ENCODE data around the gene KLRC4. TPM values are rescaled to one million over a fixed set of nuclear protein-coding genes. Genes with fewer than 3 reads are reported as not detected.
"Not testable (repeated sequence)": the region's sequence is repeated elsewhere in the genome, so short reads cannot be mapped to it uniquely, and the experiment has no call there.

KLRC4 gene, protein sequence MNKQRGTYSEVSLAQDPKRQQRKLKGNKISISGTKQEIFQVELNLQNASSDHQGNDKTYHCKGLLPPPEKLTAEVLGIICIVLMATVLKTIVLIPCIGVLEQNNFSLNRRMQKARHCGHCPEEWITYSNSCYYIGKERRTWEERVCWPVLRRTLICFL
- not detected for total RNA-seq

DNA sequence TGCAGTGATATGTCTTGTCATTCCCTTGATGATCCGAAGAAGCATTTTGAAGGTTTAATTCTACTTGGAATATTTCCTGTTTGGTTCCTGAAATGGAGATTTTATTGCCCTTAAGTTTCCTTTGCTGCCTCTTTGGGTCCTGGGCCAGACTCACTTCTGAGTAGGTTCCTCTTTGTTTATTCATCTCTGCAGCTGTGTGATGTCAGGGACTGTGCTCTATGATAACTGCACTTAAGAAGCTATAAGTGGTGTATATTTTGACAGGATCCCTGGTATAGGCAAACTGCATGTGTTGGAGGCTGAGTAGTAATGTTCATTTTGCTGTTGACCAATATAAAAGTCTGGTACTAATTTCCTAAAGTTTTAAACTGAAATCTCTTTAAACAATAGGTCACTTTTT, at the start of gene KLRC4:
TSS of gene KLRC4 (minus strand) at position 366 of the 400 bp plus-strand sequence. CDS start at position 184, 182 bp downstream.
- DNase-seq: no peak
- Mint-ChIP-seq H3K27ac (no peak within 1 kb of the TSS), H3K4me1 (no peaks in the 10 kb centered on the region), H3K36me3 (ENCODE audit: low read depth) (no peaks in the 10 kb centered on the region), H3K9me3 (no peaks in the 10 kb centered on the region), H3K27me3 (peaks cover 19% of the 10 kb centered on the region), H3K4me3 (no peak within 1 kb of the TSS)
- ChIA-PET POLR2A (no interaction called here), CTCF (no interaction called here)

DNA sequence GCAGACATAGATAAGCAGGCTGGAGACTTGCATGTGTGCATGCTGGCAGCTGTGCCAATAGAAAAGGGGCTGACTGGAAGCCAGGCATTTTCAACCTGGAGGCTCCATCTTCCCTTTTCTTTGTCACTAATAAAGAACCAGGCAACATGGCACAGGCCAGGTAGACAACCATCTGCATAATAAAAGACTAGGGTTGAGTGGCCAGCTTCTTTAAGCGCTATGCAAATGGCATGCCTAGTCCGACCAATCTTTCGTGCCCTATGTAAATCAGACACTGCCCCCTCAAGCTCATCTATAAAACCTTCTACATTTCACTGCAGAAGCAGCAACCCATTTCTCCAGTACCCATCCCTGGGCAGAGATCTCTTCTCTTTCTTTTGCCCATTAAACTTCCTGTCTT, 48.2 kb upstream of the KLRC4 start:
- Mint-ChIP-seq H3K9me3 (peaks cover 16% of the 10 kb centered on the region), H3K4me3 (no peak overlapping the region), H3K27me3 (peaks cover 34% of the 10 kb centered on the region), H3K4me1 (no peaks in the 10 kb centered on the region), H3K36me3 (ENCODE audit: low read depth) (no peaks in the 10 kb centered on the region), H3K27ac (no peak overlapping the region)
- ChIA-PET CTCF (no interaction called here), POLR2A (no interaction called here)
- no peak for DNase-seq

DNA sequence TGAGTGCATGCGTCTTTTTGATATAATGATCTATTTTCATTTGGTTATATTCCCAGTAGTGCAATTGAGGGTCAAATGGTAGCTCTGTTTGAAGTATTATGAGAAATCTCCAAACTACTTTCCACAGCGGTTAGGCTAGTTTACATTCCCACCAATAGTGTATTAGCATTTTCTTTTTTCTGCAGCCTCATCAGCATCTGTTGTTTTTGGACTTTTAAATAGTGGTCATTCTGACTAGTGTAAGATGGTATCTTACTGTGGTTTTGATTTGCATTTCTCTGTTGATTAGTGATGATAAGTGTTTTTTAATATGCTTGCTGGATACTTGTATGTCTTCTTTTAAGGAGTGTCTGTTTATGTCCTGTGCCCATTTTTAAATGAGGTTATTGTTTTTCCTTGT, 47.3 kb upstream of the KLRC4 start:
- Mint-ChIP-seq H3K27me3 (peaks cover 30% of the 10 kb centered on the region), H3K36me3 (ENCODE audit: low read depth) (no peaks in the 10 kb centered on the region), H3K4me3 (no peak overlapping the region), H3K9me3 (peaks cover 16% of the 10 kb centered on the region), H3K4me1 (no peaks in the 10 kb centered on the region), H3K27ac (no peak overlapping the region)
- POLR2A ChIA-PET: no interaction called here
- CTCF ChIA-PET: no interaction called here
- DNase-seq: no peak

DNA sequence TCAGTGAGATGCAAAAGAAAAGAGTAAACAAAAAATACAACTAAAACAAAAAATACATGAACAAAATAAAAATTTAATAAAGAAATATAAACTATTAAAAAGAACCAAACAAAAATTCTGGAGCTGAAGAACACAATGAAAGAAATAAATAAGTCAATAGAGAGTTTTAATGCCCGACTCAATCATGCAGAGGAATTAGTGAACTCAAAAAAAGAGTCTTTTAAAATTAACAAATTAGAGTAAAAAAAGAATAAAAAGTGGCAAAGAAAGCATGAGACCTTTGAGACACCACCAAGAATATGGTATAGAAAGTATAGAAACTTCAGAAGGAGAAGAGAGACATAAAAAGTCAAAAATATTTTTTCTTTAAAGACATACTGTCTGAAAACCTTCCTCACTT, 46.2 kb upstream of the KLRC4 start:
- CTCF ChIA-PET: no interaction called here

DNA sequence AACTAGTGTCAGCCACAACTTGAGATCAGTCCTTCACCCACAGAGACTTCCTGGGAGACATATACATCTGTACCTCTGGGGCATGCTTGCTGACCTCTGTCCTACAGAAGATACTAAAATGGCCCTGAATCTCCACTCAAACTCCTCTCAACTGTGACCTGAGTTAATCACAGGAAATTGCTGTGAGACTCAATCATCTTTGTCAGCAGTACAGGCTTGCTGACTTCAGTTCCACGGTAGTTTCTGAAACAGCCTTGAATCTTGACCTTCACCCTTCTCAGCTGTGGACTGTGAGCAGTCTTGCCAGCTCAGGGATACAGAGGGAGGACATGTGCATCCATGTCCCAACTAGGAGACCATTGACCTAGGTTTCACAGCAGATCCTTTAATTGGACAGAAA, 45.0 kb upstream of the KLRC4 start:
- Mint-ChIP-seq H3K4me3 (no peak overlapping the region), H3K27me3 (peaks cover 26% of the 10 kb centered on the region), H3K9me3 (peaks cover 14% of the 10 kb centered on the region), H3K27ac (no peak overlapping the region), H3K36me3 (ENCODE audit: low read depth) (no peaks in the 10 kb centered on the region), H3K4me1 (no peaks in the 10 kb centered on the region)
- ChIA-PET CTCF (no interaction called here), POLR2A (no interaction called here)
- no peak for DNase-seq

More for the DNA sequence above, 46.2 kb upstream of the KLRC4 start:
- H3K9me3 Mint-ChIP-seq: peaks cover 16% of the 10 kb centered on the region
- no peak for DNase-seq
- no peaks in the 10 kb centered on the region for H3K36me3 Mint-ChIP-seq (ENCODE audit: low read depth)
- POLR2A ChIA-PET: no interaction called here
- H3K27me3 Mint-ChIP-seq: peaks cover 28% of the 10 kb centered on the region
- no peaks in the 10 kb centered on the region for H3K4me1 Mint-ChIP-seq
- no peak overlapping the region for H3K4me3 Mint-ChIP-seq
- no peak overlapping the region for H3K27ac Mint-ChIP-seq

DNA sequence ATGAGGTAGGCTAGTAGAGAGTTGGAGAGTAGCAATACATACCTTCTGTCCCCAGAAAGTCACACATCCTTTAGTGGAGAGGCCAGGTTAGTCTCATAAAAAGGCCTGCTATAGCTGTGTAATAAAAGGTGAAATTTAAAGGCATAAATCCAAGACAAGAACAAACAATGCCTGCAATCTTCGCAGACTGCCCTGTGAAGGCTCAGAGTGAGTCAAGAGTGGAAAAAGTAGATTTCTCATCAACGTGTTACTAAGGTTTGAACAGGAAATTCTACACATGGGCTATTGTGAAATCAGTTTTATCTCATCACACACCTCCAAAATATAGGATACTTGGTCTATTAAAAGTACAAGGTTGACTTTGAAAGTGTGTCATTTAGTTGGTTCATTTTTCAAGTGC, 43.6 kb upstream of the KLRC4 start, which contains the start of gene KLRC1:
TSS of gene KLRC1 (minus strand) at position 222 of the 400 bp plus-strand sequence. CDS start 2,221 bp downstream, outside the sequence.
- Mint-ChIP-seq H3K27me3 (peaks cover 20% of the 10 kb centered on the region), H3K36me3 (ENCODE audit: low read depth) (no peaks in the 10 kb centered on the region), H3K27ac (no peak within 1 kb of the TSS), H3K4me1 (no peaks in the 10 kb centered on the region), H3K9me3 (peaks cover 14% of the 10 kb centered on the region), H3K4me3 (no peak within 1 kb of the TSS)
- ChIA-PET CTCF (no interaction called here), POLR2A (no interaction called here)
- no peak for DNase-seq

DNA sequence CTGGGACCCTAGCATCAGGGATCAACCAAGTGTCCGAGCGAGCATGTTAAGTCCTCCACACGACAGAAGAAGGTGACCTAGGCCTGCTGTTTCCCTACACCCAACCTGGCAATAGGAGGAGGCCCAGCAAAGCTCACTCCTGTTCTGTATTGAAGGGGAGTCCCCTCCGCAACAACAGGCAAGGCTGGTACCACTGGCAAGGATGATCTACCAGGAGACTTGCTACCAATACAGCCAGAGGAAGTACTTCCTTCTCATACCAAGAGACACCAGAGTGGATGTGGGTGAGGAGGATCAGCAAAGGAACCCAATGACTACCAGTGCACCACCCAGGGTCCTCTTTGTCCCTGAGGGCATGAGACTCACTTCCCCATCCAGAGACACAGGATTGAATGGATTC, 38.7 kb upstream of the KLRC4 start:
- H3K27ac Mint-ChIP-seq: no peak overlapping the region
- H3K4me3 Mint-ChIP-seq: no peak overlapping the region

DNA sequence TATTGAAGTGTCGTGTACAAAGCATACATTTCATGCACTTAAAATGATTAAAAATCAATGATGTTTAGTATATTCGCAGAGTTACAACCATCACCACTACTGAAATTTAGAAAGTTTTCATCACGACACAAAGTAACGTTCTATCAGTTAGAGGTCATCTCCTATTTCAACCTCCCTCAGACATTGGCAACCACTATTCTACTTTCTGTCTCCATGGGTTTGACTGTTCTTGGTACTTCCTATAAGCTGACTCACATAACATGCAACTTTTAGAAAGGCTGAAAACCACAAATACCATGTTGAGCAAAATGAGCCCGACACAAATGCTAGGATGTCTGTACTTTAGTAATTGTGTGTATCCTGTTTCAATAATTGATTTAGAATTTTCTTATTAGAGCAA, 36.5 kb upstream of the KLRC4 start:
- H3K36me3 Mint-ChIP-seq (ENCODE audit: low read depth); H3K27me3 Mint-ChIP-seq; H3K27ac Mint-ChIP-seq; H3K4me3 Mint-ChIP-seq; POLR2A ChIA-PET; H3K9me3 Mint-ChIP-seq; DNase-seq; CTCF ChIA-PET; H3K4me1 Mint-ChIP-seq: not testable (repeated sequence)

More for the DNA sequence above, 38.7 kb upstream of the KLRC4 start:
- no peaks in the 10 kb centered on the region for H3K36me3 Mint-ChIP-seq (ENCODE audit: low read depth)
- no peak for DNase-seq
- H3K9me3 Mint-ChIP-seq: no peaks in the 10 kb centered on the region
- POLR2A ChIA-PET: no interaction called here
- CTCF ChIA-PET: no interaction called here
- no peaks in the 10 kb centered on the region for H3K4me1 Mint-ChIP-seq
- peaks cover 5% of the 10 kb centered on the region for H3K27me3 Mint-ChIP-seq

DNA sequence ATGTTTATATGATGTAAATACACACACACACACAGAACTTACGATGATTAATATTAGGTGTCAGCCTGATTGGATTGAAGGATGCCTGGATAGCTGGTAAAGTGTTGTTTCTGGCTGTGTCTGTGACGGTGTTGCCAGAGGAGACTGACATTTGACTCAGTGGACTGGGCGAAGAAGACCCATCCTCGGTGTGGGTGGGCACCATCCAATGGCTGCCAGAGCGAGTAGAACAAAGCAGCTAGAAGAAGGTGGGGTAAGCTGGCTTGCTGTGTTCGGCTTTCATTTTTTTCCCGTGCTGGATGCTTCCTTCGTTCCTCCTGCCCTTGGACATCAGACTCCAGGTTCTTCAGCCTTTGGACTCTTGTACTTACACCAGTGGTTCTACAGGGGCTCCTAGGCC, 31.6 kb upstream of the KLRC4 start:
- H3K4me1 Mint-ChIP-seq; H3K27me3 Mint-ChIP-seq; CTCF ChIA-PET; H3K27ac Mint-ChIP-seq; POLR2A ChIA-PET; H3K36me3 Mint-ChIP-seq (ENCODE audit: low read depth); H3K4me3 Mint-ChIP-seq; DNase-seq; H3K9me3 Mint-ChIP-seq: not testable (repeated sequence)

DNA sequence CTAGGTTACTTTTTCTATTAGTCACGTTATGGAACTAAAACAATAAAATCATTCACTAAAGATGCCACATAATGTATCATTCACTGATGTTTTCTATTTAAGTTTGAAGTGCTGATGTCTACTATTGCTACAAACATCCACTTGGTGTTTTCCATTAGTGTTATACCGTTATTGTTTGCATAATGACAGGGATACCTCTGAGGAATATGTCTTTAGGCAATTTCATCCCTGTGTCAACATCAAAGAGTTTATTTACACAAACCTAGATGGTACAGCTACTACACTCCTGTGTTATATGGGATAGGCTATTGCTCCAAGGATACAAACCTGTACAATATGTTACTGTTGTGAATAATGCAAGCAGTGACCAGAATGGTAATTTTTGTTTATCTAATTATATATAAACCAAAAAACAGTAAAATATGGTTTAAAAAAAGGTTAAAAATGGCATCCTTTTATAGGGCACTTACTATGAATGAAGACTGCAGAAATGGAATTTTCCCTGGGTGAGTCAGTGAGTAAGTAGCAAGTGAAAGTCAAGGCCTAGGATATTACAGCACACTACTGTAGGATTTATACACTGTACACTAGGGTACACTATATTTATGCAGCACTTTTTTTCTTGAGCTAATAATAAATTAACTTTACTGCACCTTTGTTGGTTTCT, 30.2 kb upstream of the KLRC4 start:
- H3K27me3 Mint-ChIP-seq; CTCF ChIA-PET; H3K4me3 Mint-ChIP-seq; H3K36me3 Mint-ChIP-seq (ENCODE audit: low read depth); H3K4me1 Mint-ChIP-seq; DNase-seq; H3K9me3 Mint-ChIP-seq; H3K27ac Mint-ChIP-seq; POLR2A ChIA-PET: not testable (repeated sequence)

DNA sequence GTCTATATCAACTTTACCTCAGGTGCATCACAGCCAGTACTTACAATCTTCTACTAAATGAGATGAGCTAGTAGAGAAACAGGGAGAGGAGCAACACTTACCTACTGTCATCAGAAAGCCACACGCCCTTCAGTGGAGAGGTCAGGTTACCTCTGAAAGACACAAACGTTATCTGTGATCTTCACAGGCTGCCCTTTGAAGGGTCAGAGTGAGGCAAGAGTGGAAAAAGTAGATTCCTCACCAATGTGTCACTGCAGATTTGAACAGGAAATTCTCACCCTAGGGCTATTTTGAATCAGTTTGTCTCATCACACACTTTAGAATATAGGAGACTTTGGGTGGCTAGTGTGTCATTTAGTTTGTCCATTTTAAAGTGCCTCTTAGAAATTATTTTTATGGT, 28.0 kb upstream of the KLRC4 start:
- H3K36me3 Mint-ChIP-seq (ENCODE audit: low read depth); DNase-seq; H3K27ac Mint-ChIP-seq; H3K4me3 Mint-ChIP-seq; CTCF ChIA-PET; H3K27me3 Mint-ChIP-seq; POLR2A ChIA-PET; H3K9me3 Mint-ChIP-seq; H3K4me1 Mint-ChIP-seq: not testable (repeated sequence)

DNA sequence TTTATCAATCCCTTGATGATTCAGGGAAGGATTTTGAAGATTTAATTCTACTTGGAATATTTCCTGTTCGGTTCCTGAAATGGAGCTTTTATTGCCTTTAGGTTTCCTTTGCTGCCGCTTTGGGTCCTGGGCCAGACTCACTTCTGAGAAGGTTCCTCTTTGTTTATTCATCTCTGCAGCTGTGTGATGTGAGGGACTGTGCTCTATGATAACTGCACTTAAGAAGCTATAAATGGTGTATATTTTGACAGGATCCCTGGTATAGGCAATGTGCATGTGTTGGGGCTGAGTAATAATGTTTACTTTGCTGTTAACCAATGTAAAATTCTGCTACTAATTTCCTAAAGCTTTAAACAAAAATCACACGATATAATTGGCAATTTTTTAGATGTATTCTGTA, 26.3 kb upstream of the KLRC4 start, which contains the start of gene KLRC2:
TSS of gene KLRC2 (minus strand) at position 195 of the 400 bp plus-strand sequence. CDS start at position 171, 24 bp downstream.
- H3K27ac Mint-ChIP-seq; CTCF ChIA-PET; H3K4me1 Mint-ChIP-seq; H3K27me3 Mint-ChIP-seq; DNase-seq; H3K36me3 Mint-ChIP-seq (ENCODE audit: low read depth); H3K9me3 Mint-ChIP-seq; H3K4me3 Mint-ChIP-seq; POLR2A ChIA-PET: not testable (repeated sequence)

DNA sequence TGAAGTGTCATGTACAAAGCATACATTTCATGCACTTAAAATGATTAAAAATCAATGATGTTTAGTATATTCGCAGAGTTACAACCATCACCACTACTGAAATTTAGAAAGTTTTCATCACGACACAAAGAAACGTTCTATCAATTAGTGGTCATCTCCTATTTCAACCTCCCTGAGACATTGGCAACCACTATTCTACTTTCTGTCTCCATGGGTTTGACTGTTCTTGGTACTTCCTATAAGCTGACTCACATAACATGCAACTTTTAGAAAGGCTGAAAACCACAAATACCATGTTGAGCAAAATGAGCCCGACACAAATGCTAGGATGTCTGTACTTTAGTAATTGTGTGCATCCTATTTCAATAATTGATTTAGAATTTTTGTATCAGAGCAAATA, 21.1 kb upstream of the KLRC4 start:
- H3K36me3 Mint-ChIP-seq (ENCODE audit: low read depth); H3K4me3 Mint-ChIP-seq; H3K9me3 Mint-ChIP-seq; CTCF ChIA-PET; H3K27ac Mint-ChIP-seq; POLR2A ChIA-PET; DNase-seq; H3K4me1 Mint-ChIP-seq; H3K27me3 Mint-ChIP-seq: not testable (repeated sequence)

DNA sequence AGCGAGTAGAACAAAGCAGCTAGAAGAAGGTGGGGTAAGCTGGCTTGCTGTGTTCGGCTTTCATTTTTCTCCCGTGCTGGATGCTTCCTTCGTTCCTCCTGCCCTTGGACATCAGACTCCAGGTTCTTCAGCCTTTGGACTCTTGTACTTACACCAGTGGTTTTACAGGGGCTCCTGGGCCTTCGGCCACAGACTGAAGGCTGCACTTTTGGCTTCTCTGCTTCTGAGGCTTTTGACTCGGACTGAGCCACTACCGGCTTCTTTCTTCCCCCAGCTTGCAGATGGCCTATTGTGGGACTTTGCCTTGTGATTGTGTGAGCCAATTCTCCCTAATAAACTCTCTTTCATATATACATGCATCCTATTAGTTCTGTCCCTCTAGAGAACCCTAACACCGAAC, 16.4 kb upstream of the KLRC4 start:
- H3K27me3 Mint-ChIP-seq, CTCF ChIA-PET: not testable (repeated sequence)

More for the DNA sequence above, 16.4 kb upstream of the KLRC4 start:
- H3K4me3 Mint-ChIP-seq; H3K4me1 Mint-ChIP-seq; H3K36me3 Mint-ChIP-seq (ENCODE audit: low read depth); H3K9me3 Mint-ChIP-seq; H3K27ac Mint-ChIP-seq; POLR2A ChIA-PET; DNase-seq: not testable (repeated sequence)
